Prostate gland (tissue), 2 donors: ENCODE results near the gene SPAG9. TPM values are rescaled to one million over a fixed set of nuclear protein-coding genes. Genes with fewer than 3 reads are reported as not detected.

Source experiments
- DNase-seq: peaks from one replicate; pipeline ENCODE4 v3.0.0-alpha.2; 2019; ENCODE audit warnings: low spot score
- H3K27ac ChIP-seq, 2 donors: fragments of 200-600 bp; sonication (generic); 2 replicates each; pipeline ENCODE4 v1.5.1; 2017 to 2019
- H3K27me3 ChIP-seq: fragments of 200-600 bp; sonication (generic); replicated peaks from 2 replicates; pipeline ENCODE4 v1.5.1; 2019; ENCODE audit not compliant: insufficient read depth
- H3K36me3 ChIP-seq, 2 donors: fragments of 200-600 bp; sonication (generic); 1 replicate in 1 of 2; 2 replicates in 1 of 2; pipeline versions ENCODE4 v1.5.1 to v1.8.1; 2017 to 2019
- H3K4me1 ChIP-seq: fragments of 200-600 bp; sonication (generic); replicated peaks from 2 replicates; pipeline ENCODE4 v1.5.1; 2019
- H3K4me3 ChIP-seq, 2 donors: fragments of 200-600 bp; sonication (generic); 2 replicates each; pipeline ENCODE4 v1.5.1; 2017 to 2019
- H3K9me3 ChIP-seq: fragments of 200-600 bp; sonication (generic); 2 replicates; pipeline ENCODE4 v1.5.1; 2017
- POLR2A ChIP-seq: fragments of 450-650 bp; IDR thresholded peaks from one replicate; pipeline ENCODE4 v1.6.1; 2016; ENCODE audit warnings: antibody characterized with exemption, mild to moderate bottlenecking
- POLR2AphosphoS5 ChIP-seq: sonication (generic); formaldehyde crosslinking; IDR thresholded peaks from one replicate; pipeline ENCODE4 v1.6.1; 2017; ENCODE audit warnings: antibody characterized with exemption
- WGBS: methylation state at CpG from one replicate; pipeline ENCODE4 v1.1.5; 2018; 5-methylcytosine and 5-hydroxymethylcytosine counted together
- intact Hi-C: fragments of 100-400 bp; cut with DNase I; formaldehyde crosslinking; loops from one replicate; pipeline ENCODE4 v1.14.2; 2022
- total RNA-seq, 2 donors: library from RNA; depleted of rRNA; stranded (reverse); fragments of >200 nt; gene quantifications; one replicate each; pipeline ENCODE4 v1.1.0, GENCODE V29; 2016
- TF ChIP-seq, protein P1 (sequence below), 4 experiments: fragments of 200-600 bp in 2 of 4; fragments of 450-650 bp in 2 of 4; sonication (generic) in 2 of 4; IDR thresholded peaks; 1 replicate in 3 of 4; 2 replicates in 1 of 4; pipeline ENCODE4 v1.5.1; 2016 to 2019; ENCODE audit warnings: antibody characterized with exemption in 4 of 4, mild to moderate bottlenecking in 2 of 4, moderate library complexity in 2 of 4

Gene SPAG9
- total RNA-seq, 2 donors from 2014 or later: 48.3 to 98.3 TPM

GRCh38 chr17:50957600-50958575, 162.8 kb downstream of the SPAG9 start:
- 77% methylated on average over 15 of the region's 15 CpGs for WGBS
- no peaks in the 10 kb centered on the region for H3K27me3 ChIP-seq
- H3K27ac ChIP-seq: peak overlapping the region in 1 of 2 donors; percentile 45
- no peak overlapping the region for H3K4me3 ChIP-seq
- no peak for DNase-seq
- no peaks in the 10 kb centered on the region for H3K36me3 ChIP-seq
- H3K9me3 ChIP-seq: no peaks in the 10 kb centered on the region
- peaks cover 3% of the 10 kb centered on the region for H3K4me1 ChIP-seq
- intact Hi-C loops: loop anchor here (1.0 to 10.0 kb wide), 3 partner anchors 106 to 413 kb away; partner anchors contain the start of gene SPATA20
- TF ChIP-seq POLR2AphosphoS5 (no peak), POLR2A (no peak)
- TF ChIP-seq, protein P1, sequence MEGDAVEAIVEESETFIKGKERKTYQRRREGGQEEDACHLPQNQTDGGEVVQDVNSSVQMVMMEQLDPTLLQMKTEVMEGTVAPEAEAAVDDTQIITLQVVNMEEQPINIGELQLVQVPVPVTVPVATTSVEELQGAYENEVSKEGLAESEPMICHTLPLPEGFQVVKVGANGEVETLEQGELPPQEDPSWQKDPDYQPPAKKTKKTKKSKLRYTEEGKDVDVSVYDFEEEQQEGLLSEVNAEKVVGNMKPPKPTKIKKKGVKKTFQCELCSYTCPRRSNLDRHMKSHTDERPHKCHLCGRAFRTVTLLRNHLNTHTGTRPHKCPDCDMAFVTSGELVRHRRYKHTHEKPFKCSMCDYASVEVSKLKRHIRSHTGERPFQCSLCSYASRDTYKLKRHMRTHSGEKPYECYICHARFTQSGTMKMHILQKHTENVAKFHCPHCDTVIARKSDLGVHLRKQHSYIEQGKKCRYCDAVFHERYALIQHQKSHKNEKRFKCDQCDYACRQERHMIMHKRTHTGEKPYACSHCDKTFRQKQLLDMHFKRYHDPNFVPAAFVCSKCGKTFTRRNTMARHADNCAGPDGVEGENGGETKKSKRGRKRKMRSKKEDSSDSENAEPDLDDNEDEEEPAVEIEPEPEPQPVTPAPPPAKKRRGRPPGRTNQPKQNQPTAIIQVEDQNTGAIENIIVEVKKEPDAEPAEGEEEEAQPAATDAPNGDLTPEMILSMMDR (IDR thresholded peaks at IDR 0.05): no peak

- 50% methylated on average over 13 of the region's 13 CpGs for WGBS
- H3K4me3 ChIP-seq: no peak overlapping the region
- intact Hi-C loops: loop anchor here (1.0 to 10.0 kb wide), 3 partner anchors 105 to 412 kb away; partner anchors contain the start of gene SPATA20
- H3K4me1 ChIP-seq: peaks cover 3% of the 10 kb centered on the region
- no peaks in the 10 kb centered on the region for H3K27me3 ChIP-seq
- H3K36me3 ChIP-seq: no peaks in the 10 kb centered on the region
- peak overlapping the region in 1 of 2 donors; percentile 45 for H3K27ac ChIP-seq
- H3K9me3 ChIP-seq: no peaks in the 10 kb centered on the region
- peak; percentile 56 for DNase-seq
- TF ChIP-seq POLR2AphosphoS5: peak; percentile 27
- TF ChIP-seq POLR2A: no peak
- TF ChIP-seq, protein P1 (IDR thresholded peaks at IDR 0.05): peak; percentile 34 to 78 (median 69)
Observed at GRCh38 chr17:50956750-50957523, 163.7 kb downstream of the SPAG9 start.

- TF ChIP-seq POLR2A (no peak), POLR2AphosphoS5 (no peak)
- TF ChIP-seq, protein P1 (IDR thresholded peaks at IDR 0.05): no peak
- no peak overlapping the region for H3K4me3 ChIP-seq
- peaks cover 3% of the 10 kb centered on the region for H3K4me1 ChIP-seq
- H3K27me3 ChIP-seq: no peaks in the 10 kb centered on the region
- DNase-seq: no peak
- H3K9me3 ChIP-seq: no peaks in the 10 kb centered on the region
- H3K27ac ChIP-seq: peak overlapping the region in 1 of 2 donors; percentile 45
- H3K36me3 ChIP-seq: no peaks in the 10 kb centered on the region
- 88% methylated on average over 4 of the region's 4 CpGs for WGBS
- intact Hi-C loops: loop anchor here (10.0 kb wide), 2 partner anchors 172 to 412 kb away; partner anchors contain the start of gene SPATA20
Observed at GRCh38 chr17:50956409-50956749, 164.3 kb downstream of the SPAG9 start.

DNA sequence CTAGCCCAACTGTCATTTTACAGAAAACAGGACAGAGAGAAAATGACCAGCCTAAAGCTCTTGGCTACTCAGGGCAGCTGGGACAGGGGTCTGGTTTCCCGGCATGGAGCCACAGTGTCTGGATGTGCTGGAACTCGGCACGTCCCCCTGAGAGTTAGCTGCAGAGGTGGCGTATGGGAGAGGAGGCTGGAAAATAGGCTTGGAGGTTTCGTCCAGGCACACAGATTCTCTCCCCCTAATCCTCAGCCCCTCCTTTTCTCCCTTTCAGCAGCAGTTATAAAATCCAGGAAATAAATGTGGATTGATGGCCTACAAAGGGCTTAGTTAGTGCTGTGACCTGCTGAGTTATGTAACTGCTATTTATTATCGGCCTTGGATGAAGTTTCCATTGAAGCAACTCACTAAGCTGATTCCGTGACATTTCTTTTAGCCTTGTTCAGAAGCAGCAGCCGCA, 165.0 kb downstream of the SPAG9 start:
- peaks cover 3% of the 10 kb centered on the region for H3K4me1 ChIP-seq
- H3K4me3 ChIP-seq: no peak overlapping the region
- no peaks in the 10 kb centered on the region for H3K9me3 ChIP-seq
- no peaks in the 10 kb centered on the region for H3K27me3 ChIP-seq
- 55% methylated on average over 8 of the region's 8 CpGs for WGBS
- DNase-seq: no peak
- no peaks in the 10 kb centered on the region for H3K36me3 ChIP-seq
- H3K27ac ChIP-seq: peak overlapping the region; percentile 56 to 73
- intact Hi-C loops: loop anchor here (2.0 to 10.0 kb wide), 3 partner anchors 91 to 411 kb away; partner anchors contain the start of gene SPATA20
- TF ChIP-seq POLR2AphosphoS5: no peak
- TF ChIP-seq, protein P1 (IDR thresholded peaks at IDR 0.05): no peak
